Osteocyte (in vitro differentiated cells): Measurements from ENCODE around the gene GFY. TPM values are rescaled to one million over a fixed set of nuclear protein-coding genes. Genes with fewer than 3 reads are reported as not detected.

Experiments used
- DNase-seq: peaks from one replicate; pipeline ENCODE4 v3.0.0; 2021; ENCODE audit warnings: mixed read lengths; ENCODE audit not compliant: unreplicated experiment; ENCODE audit errors: extremely low spot score
- H3K27ac Mint-ChIP-seq: one replicate; pipeline ENCODE4 v1.8.0; 2021; ENCODE audit warnings: mild to moderate bottlenecking, mixed read lengths; ENCODE audit not compliant: unreplicated experiment
- H3K27me3 Mint-ChIP-seq: one replicate; pipeline ENCODE4 v1.8.0; 2021; ENCODE audit warnings: mixed read lengths; ENCODE audit not compliant: unreplicated experiment
- H3K36me3 Mint-ChIP-seq: one replicate; pipeline ENCODE4 v1.8.0; 2021; ENCODE audit warnings: mixed read lengths; ENCODE audit not compliant: unreplicated experiment
- H3K4me1 Mint-ChIP-seq: one replicate; pipeline ENCODE4 v1.8.0; 2021; ENCODE audit warnings: mixed read lengths; ENCODE audit not compliant: unreplicated experiment
- H3K4me3 Mint-ChIP-seq: one replicate; pipeline ENCODE4 v1.8.0; 2021; ENCODE audit warnings: mild to moderate bottlenecking, moderate library complexity, mixed read lengths; ENCODE audit not compliant: unreplicated experiment
- H3K9me3 Mint-ChIP-seq: one replicate; pipeline ENCODE4 v1.8.0; 2021; ENCODE audit warnings: mixed read lengths; ENCODE audit not compliant: unreplicated experiment
- total RNA-seq: library from RNA; stranded (reverse); gene quantifications from 2 replicates; pipeline ENCODE4 v1.2.1, GENCODE V29; 2021
- TF ChIP-seq, protein P1 (sequence below): fragments of 200-600 bp; sonication (generic); IDR thresholded peaks from 2 replicates; pipeline ENCODE4 v1.5.0; 2021; ENCODE audit warnings: antibody characterized with exemption, mild to moderate bottlenecking, moderate library complexity

Gene GFY
- total RNA-seq, 1 donor from 2014 or later: not detected

DNA sequence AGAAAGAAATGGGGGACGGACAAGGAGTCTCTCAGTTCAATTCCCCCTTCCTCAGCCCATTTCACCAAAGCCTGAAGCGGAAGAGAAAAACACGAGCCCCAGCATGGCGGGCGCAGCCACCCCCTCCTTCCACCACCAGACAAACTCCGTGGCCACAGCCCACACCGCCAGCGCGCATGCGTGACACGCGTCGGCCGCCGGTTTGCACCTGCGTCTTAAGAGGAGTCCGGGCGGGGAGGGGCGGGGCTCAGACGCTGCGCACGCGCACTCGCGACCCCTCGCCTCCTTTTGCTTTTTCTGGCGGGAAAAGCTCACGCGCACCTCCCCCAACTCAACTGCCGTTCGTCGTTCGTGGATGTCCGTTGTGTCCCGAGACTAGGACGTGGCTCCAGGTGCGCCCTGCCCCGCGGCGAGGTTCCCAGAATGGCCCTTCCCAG, 37.2 kb upstream of the GFY start, which contains the start of gene KASH5:
TSS of gene KASH5 (plus strand) at position 314 of the 437 bp plus-strand sequence. CDS start 2,635 bp downstream, outside the sequence.
- Mint-ChIP-seq H3K4me3 (no peak within 1 kb of the TSS), H3K27ac (no peak within 1 kb of the TSS), H3K27me3 (peaks cover 13% of the 10 kb centered on the region), H3K4me1 (peaks cover 2% of the 10 kb centered on the region), H3K9me3 (peaks cover 3% of the 10 kb centered on the region), H3K36me3 (no peaks in the 10 kb centered on the region)
- TF ChIP-seq, protein P1, sequence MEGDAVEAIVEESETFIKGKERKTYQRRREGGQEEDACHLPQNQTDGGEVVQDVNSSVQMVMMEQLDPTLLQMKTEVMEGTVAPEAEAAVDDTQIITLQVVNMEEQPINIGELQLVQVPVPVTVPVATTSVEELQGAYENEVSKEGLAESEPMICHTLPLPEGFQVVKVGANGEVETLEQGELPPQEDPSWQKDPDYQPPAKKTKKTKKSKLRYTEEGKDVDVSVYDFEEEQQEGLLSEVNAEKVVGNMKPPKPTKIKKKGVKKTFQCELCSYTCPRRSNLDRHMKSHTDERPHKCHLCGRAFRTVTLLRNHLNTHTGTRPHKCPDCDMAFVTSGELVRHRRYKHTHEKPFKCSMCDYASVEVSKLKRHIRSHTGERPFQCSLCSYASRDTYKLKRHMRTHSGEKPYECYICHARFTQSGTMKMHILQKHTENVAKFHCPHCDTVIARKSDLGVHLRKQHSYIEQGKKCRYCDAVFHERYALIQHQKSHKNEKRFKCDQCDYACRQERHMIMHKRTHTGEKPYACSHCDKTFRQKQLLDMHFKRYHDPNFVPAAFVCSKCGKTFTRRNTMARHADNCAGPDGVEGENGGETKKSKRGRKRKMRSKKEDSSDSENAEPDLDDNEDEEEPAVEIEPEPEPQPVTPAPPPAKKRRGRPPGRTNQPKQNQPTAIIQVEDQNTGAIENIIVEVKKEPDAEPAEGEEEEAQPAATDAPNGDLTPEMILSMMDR: no peak
- no peak for DNase-seq

GRCh38 chr19:49389406-49389805, 35.8 kb upstream of the GFY start:
- Mint-ChIP-seq H3K27me3 (peaks cover 9% of the 10 kb centered on the region), H3K4me1 (peaks cover 2% of the 10 kb centered on the region), H3K9me3 (no peaks in the 10 kb centered on the region), H3K27ac (no peak overlapping the region), H3K4me3 (no peak overlapping the region), H3K36me3 (no peaks in the 10 kb centered on the region)
- no peak for DNase-seq
- TF ChIP-seq, protein P1: no peak

- peaks cover 2% of the 10 kb centered on the region for H3K4me1 Mint-ChIP-seq
- no peak overlapping the region for H3K27ac Mint-ChIP-seq
- no peak for DNase-seq
- H3K4me3 Mint-ChIP-seq: no peak overlapping the region
- no peaks in the 10 kb centered on the region for H3K36me3 Mint-ChIP-seq
- no peaks in the 10 kb centered on the region for H3K9me3 Mint-ChIP-seq
- TF ChIP-seq, protein P1: no peak
- H3K27me3 Mint-ChIP-seq: peaks cover 9% of the 10 kb centered on the region
These were observed 34.9 kb upstream of the GFY start for GRCh38 chr19:49390131-49390928.

- Mint-ChIP-seq H3K36me3 (no peaks in the 10 kb centered on the region), H3K4me3 (no peak overlapping the region), H3K27me3 (peaks cover 9% of the 10 kb centered on the region), H3K27ac (no peak overlapping the region), H3K4me1 (peaks cover 2% of the 10 kb centered on the region), H3K9me3 (no peaks in the 10 kb centered on the region)
- no peak for DNase-seq
- TF ChIP-seq, protein P1: no peak
These were observed 34.2 kb upstream of the GFY start for GRCh38 chr19:49390929-49391359.

DNA sequence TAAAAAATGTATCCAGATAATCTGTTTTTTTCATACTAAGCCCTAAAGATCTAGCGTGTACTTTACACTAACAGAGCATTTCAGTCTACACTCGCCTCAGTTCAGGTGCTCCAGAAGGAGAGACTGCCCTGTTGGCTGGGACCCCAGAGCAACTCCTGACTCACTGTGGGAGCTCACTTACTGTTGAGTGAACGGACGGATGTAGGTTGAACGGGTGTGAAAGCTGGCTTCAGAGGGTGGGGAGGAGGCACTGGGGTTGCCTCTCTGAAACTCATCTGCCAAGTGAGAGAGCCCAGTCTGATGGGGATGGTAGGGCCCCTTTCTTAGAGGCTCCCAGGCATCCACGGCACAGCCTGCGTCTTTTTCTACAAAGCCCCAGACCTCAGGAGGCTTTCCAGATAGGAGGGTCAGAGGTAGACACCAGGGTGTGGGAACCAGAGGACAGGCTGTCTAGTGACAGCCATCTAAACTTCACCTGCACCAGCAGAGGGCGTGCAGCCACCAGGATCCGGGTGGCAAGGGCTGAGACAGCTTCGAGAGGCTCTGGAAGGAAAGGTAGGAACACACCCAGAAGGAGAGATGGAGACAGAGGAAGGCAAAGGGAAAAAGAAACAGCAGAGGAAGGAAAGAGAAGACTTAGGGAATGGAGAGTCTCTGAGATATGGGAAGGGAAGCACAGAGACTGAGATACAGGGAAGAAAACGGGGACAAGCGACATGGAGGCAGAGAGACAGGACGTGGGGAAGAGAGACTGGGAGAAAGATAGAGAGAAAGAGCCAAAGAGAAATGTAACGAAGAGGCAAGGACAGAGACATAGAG, 33.4 kb upstream of the GFY start:
- Mint-ChIP-seq H3K4me1 (peaks cover 2% of the 10 kb centered on the region), H3K27ac (no peak overlapping the region), H3K27me3 (peaks cover 12% of the 10 kb centered on the region), H3K9me3 (no peaks in the 10 kb centered on the region), H3K4me3 (no peak overlapping the region), H3K36me3 (no peaks in the 10 kb centered on the region)
- TF ChIP-seq, protein P1: peak; percentile 91
- DNase-seq: peak; percentile 90
